Activated CD8-positive, alpha-beta memory T cell treated with anti-CD3 and anti-CD28 coated beads, Interleukin-2, amount 10 ng/mL, durations not matched to agents 7 days and 5 days (primary cell): ENCODE results near the gene CDX1. TPM values are rescaled to one million over a fixed set of nuclear protein-coding genes. Genes with fewer than 3 reads are reported as not detected.

Experiments
- ATAC-seq: fragments of 150-1000 bp; cut with Tn5 transposase; one replicate; pipeline ENCODE4 v1.10.0; 2021; ENCODE audit warnings: moderate library complexity
- CTCF ChIA-PET: fragments of 350-600 bp; sonication (Branson Sonifier 250); formaldehyde crosslinking; loops from one replicate; lab custom pipeline; 2021; ENCODE audit warnings: antibody characterized with exemption; lab: Charles Lee
- DNase-seq: peaks from one replicate; pipeline ENCODE4 v3.0.0-alpha.2; 2020
- H3K27ac Mint-ChIP-seq: one replicate; pipeline ENCODE4 v1.8.0; 2021; ENCODE audit warnings: mild to moderate bottlenecking, mixed read lengths
- H3K27me3 Mint-ChIP-seq: one replicate; pipeline ENCODE4 v1.8.0; 2021; ENCODE audit warnings: mixed read lengths
- H3K36me3 Mint-ChIP-seq: one replicate; pipeline ENCODE4 v1.8.0; 2021; ENCODE audit warnings: mild to moderate bottlenecking, mixed read lengths
- H3K4me1 Mint-ChIP-seq: one replicate; pipeline ENCODE4 v1.8.0; 2021; ENCODE audit warnings: mixed read lengths
- H3K4me3 Mint-ChIP-seq: one replicate; pipeline ENCODE4 v1.8.0; 2021; ENCODE audit warnings: mild to moderate bottlenecking, moderate library complexity, mixed read lengths
- H3K9me3 Mint-ChIP-seq: one replicate; pipeline ENCODE4 v1.8.0; 2022; ENCODE audit warnings: low read depth, mixed read lengths
- total RNA-seq, 2 experiments: library from RNA; stranded (reverse); gene quantifications; one replicate each; pipeline ENCODE4 v1.2.3, GENCODE V29; 2021

CDX1 gene
- total RNA-seq, 2 experiments from 2014 or later = not detected

DNA sequence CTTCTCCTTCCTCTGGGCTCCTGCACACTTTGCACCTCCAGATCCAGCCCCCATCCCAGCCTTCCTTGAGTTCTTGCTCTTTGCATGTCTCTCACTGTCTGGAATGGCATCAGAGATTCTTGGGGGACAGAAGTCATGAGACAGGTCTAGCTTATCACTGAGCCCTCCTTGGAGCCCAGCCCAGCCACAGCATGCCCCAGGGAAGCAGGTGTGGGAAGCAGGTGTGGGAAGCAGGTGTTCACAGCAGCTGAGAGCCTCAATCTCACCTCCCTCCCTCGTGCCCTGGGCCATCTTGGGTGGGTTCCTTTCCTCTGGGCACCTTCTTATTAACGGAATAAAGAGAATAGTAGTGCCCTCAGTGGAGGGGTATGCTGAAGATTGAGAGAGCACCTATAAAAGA is 50.5 kb downstream of the CDX1 start:
- no peaks in the 10 kb centered on the region for H3K36me3 Mint-ChIP-seq
- DNase-seq (no peak), ATAC-seq (no peak)
- no peak overlapping the region for H3K27ac Mint-ChIP-seq
- CTCF ChIA-PET = interaction anchor here (1.5 to 8.1 kb wide), 8 partner anchors 8 to 210 kb away, joined by 3 to 85 read pairs (median 9); no protein-coding TSS in a partner anchor
- H3K4me1 Mint-ChIP-seq = no peaks in the 10 kb centered on the region
- no peaks in the 10 kb centered on the region for H3K9me3 Mint-ChIP-seq
- peaks cover 30% of the 10 kb centered on the region for H3K27me3 Mint-ChIP-seq
- H3K4me3 Mint-ChIP-seq = no peak overlapping the region

- CTCF ChIA-PET = interaction anchor here (0.6 to 8.1 kb wide), 26 partner anchors 9 to 384 kb away, joined by 3 to 85 read pairs (median 4); partner anchors contain the start of gene PDGFRB
- no peaks in the 10 kb centered on the region for H3K9me3 Mint-ChIP-seq
- ATAC-seq (peak; percentile 98), DNase-seq (peak; percentile 90)
- H3K27ac Mint-ChIP-seq = no peak overlapping the region
- H3K36me3 Mint-ChIP-seq = no peaks in the 10 kb centered on the region
- no peak overlapping the region for H3K4me3 Mint-ChIP-seq
- no peaks in the 10 kb centered on the region for H3K4me1 Mint-ChIP-seq
- peaks cover 30% of the 10 kb centered on the region for H3K27me3 Mint-ChIP-seq
Observed at GRCh38 chr5:150217873-150218692, 51.5 kb downstream of the CDX1 start.

DNA sequence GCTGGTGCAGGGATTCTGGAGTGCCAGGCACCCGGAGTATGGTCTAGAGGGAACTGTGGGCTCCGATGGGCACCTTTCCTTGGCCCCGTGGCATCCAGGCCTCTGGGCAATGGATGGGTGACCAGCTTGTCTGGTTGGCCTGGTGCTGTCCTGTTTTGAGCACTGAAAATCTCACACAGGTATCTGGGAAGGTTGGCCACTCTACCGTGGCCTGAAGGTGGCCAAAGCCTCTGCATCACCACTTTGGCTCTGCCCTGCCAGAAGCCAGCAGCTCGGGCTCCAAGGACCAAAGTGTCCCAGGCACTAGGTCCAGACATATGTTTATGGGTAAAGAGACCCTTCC is 52.1 kb downstream of the CDX1 start:
- DNase-seq = no peak
- CTCF ChIA-PET = interaction anchor here (0.6 to 8.1 kb wide), 26 partner anchors 9 to 384 kb away, joined by 3 to 85 read pairs (median 4); partner anchors contain the start of gene PDGFRB
- ATAC-seq = no peak
- Mint-ChIP-seq H3K27ac (no peak overlapping the region), H3K9me3 (no peaks in the 10 kb centered on the region), H3K4me3 (no peak overlapping the region), H3K4me1 (no peaks in the 10 kb centered on the region), H3K36me3 (no peaks in the 10 kb centered on the region), H3K27me3 (peaks cover 30% of the 10 kb centered on the region)

DNA sequence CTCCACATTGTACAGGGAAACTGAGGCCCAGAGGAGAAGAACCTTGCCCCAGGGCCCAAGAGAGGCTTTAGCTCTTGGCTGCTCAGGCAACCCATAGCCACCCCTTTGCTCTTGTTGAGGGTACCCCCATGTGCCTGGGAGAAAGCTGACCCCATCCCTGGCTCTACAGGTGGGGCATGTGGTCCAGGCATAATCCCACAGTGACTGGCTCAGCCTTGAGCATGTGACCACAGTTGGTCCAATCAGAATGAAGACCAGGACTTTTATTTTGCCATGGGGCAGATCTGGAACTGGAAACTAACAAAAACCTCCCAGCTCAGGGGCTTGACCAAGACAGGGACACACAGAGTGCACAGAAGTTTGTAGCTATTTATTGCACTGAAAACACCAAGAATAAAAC is 52.6 kb downstream of the CDX1 start:
- CTCF ChIA-PET = interaction anchor here (0.8 to 8.1 kb wide), 19 partner anchors 10 to 385 kb away, joined by 3 to 85 read pairs (median 6); partner anchors contain the start of gene PDGFRB
- no peaks in the 10 kb centered on the region for H3K4me1 Mint-ChIP-seq
- no peaks in the 10 kb centered on the region for H3K36me3 Mint-ChIP-seq
- H3K27ac Mint-ChIP-seq = no peak overlapping the region
- no peaks in the 10 kb centered on the region for H3K9me3 Mint-ChIP-seq
- peaks cover 30% of the 10 kb centered on the region for H3K27me3 Mint-ChIP-seq
- no peak for ATAC-seq
- H3K4me3 Mint-ChIP-seq = no peak overlapping the region
- DNase-seq = no peak

GRCh38 chr5:150219861-150220260 is 53.3 kb downstream of the CDX1 start:
- Mint-ChIP-seq H3K27me3 (peaks cover 27% of the 10 kb centered on the region), H3K4me3 (no peak overlapping the region), H3K27ac (no peak overlapping the region), H3K4me1 (no peaks in the 10 kb centered on the region), H3K36me3 (no peaks in the 10 kb centered on the region), H3K9me3 (no peaks in the 10 kb centered on the region)
- ATAC-seq (no peak), DNase-seq (no peak)
- CTCF ChIA-PET = interaction anchor here (1.0 to 8.1 kb wide), 8 partner anchors 13 to 132 kb away, joined by 3 to 85 read pairs (median 6); no protein-coding TSS in a partner anchor

- CTCF ChIA-PET = no interaction called here
- ATAC-seq = no peak
- Mint-ChIP-seq H3K27ac (no peak overlapping the region), H3K4me3 (no peak overlapping the region), H3K36me3 (no peaks in the 10 kb centered on the region), H3K4me1 (no peaks in the 10 kb centered on the region), H3K9me3 (no peaks in the 10 kb centered on the region), H3K27me3 (peaks cover 16% of the 10 kb centered on the region)
- DNase-seq = no peak
Observed at GRCh38 chr5:150221471-150221870, 54.9 kb downstream of the CDX1 start.

- Mint-ChIP-seq H3K27me3 (peaks cover 5% of the 10 kb centered on the region), H3K27ac (no peak overlapping the region), H3K4me3 (no peak overlapping the region), H3K36me3 (no peaks in the 10 kb centered on the region), H3K4me1 (no peaks in the 10 kb centered on the region), H3K9me3 (no peaks in the 10 kb centered on the region)
- CTCF ChIA-PET = interaction anchor here (1.0 to 2.3 kb wide), 2 partner anchors 89 to 92 kb away, joined by 3 to 7 read pairs; no protein-coding TSS in a partner anchor
- ATAC-seq (no peak), DNase-seq (no peak)
Observed at GRCh38 chr5:150222906-150223305, 56.3 kb downstream of the CDX1 start.

- H3K9me3 Mint-ChIP-seq = no peaks in the 10 kb centered on the region
- ATAC-seq = no peak
- H3K36me3 Mint-ChIP-seq = no peaks in the 10 kb centered on the region
- peaks cover 5% of the 10 kb centered on the region for H3K27me3 Mint-ChIP-seq
- no peaks in the 10 kb centered on the region for H3K4me1 Mint-ChIP-seq
- DNase-seq = no peak
- H3K4me3 Mint-ChIP-seq = no peak overlapping the region
- H3K27ac Mint-ChIP-seq = no peak overlapping the region
- CTCF ChIA-PET = interaction anchor here (2.3 kb wide), 1 partner anchor 93 kb away, joined by 7 read pairs; no protein-coding TSS in a partner anchor
Observed at GRCh38 chr5:150223474-150223873, 56.9 kb downstream of the CDX1 start.

DNA sequence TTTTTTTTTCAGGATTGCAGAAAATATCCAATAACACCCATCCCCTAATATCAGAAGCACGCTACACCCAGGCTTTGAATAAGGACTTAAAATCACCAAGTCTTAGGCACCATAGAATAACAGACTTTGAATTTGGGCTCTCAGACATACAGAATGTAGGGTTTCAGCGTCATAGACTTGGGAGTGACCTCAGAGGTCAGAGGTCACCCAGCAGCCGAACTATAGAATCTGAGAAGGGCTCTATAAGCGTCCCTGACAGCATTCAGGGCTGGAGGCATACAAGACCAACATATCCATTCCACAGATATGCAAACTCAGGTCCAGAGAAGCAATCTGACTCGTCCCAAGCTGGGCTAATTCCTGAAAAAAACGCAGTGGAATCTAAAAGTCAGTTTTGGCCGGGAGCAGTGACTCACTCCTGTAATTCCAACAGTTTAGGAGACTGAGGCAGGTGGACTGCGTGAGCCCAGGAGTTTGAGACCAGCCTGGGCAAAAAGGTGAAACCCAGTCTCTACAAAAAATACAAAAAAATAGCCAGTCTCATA is 58.0 kb downstream of the CDX1 start:
- Mint-ChIP-seq H3K9me3 (no peaks in the 10 kb centered on the region), H3K27ac (no peak overlapping the region), H3K27me3 (peaks cover 5% of the 10 kb centered on the region), H3K4me1 (no peaks in the 10 kb centered on the region), H3K36me3 (no peaks in the 10 kb centered on the region), H3K4me3 (no peak overlapping the region)
- ATAC-seq (no peak), DNase-seq (no peak)
- CTCF ChIA-PET = interaction anchor here (1.1 to 2.3 kb wide), 2 partner anchors 94 to 606 kb away, joined by 3 to 7 read pairs; no protein-coding TSS in a partner anchor

DNA sequence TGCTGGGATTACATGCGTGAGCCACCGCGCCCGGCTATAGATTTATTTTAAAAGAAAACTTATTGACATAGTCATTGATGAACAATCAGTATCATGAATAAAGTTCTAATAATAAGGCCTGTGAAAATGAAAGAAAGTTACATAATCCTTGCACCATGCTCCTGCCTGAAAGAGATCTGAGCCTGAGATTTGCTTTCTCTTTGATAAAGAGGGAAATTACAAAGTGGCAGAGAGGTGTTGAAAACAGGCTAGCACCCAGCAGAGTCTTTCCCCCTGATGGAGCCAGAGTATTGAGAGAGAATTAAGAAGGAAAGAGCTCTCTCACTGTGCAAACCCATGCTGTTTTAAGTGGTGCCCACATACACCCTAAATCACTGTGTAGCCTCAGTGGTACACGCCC is 60.5 kb downstream of the CDX1 start:
- Mint-ChIP-seq H3K27me3 (no peaks in the 10 kb centered on the region), H3K27ac (no peak overlapping the region), H3K36me3 (no peaks in the 10 kb centered on the region), H3K4me3 (no peak overlapping the region), H3K4me1 (no peaks in the 10 kb centered on the region), H3K9me3 (no peaks in the 10 kb centered on the region)
- no peak for ATAC-seq
- no peak for DNase-seq
- CTCF ChIA-PET = interaction anchor here (0.7 kb wide), 1 partner anchor 9 kb away, joined by 4 read pairs; no protein-coding TSS in a partner anchor

DNA sequence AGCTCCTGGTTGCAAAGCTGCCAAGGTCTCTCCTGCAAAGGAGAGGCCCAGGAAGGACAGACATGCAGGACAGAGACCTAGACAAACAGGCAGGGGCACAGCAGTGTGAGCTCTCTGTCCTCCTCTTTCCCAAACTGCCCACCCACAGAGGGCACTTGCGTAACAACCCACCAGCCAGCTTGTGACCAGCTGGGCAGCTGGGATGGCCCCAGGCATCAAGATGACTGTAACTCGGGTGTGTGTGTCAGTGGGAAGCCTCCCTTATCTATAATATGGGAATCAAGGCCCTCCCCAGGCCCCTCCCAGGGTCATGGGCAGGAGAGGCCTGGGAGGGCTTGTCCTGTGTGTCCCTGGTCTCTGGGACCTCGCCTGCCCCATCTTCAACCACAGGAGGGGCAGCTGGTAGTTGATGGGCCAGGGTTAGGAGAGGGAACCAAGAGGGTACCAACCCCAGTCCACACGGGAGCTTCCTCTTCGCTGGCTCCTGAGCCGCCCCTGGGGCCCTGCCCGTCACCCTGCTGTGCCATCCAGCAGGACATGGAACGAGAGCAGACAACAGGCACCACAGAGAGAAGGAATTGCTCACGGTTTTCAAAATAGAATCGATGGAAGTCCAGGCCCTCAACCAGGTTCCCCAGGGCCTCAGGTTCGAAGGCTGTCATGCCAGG is 61.2 kb downstream of the CDX1 start:
- CTCF ChIA-PET = interaction anchor here (0.7 kb wide), 1 partner anchor 10 kb away, joined by 4 read pairs; no protein-coding TSS in a partner anchor
- H3K9me3 Mint-ChIP-seq = no peaks in the 10 kb centered on the region
- no peaks in the 10 kb centered on the region for H3K27me3 Mint-ChIP-seq
- no peaks in the 10 kb centered on the region for H3K36me3 Mint-ChIP-seq
- DNase-seq (no peak), ATAC-seq (no peak)
- no peaks in the 10 kb centered on the region for H3K4me1 Mint-ChIP-seq
- no peak overlapping the region for H3K4me3 Mint-ChIP-seq
- H3K27ac Mint-ChIP-seq = no peak overlapping the region

DNA sequence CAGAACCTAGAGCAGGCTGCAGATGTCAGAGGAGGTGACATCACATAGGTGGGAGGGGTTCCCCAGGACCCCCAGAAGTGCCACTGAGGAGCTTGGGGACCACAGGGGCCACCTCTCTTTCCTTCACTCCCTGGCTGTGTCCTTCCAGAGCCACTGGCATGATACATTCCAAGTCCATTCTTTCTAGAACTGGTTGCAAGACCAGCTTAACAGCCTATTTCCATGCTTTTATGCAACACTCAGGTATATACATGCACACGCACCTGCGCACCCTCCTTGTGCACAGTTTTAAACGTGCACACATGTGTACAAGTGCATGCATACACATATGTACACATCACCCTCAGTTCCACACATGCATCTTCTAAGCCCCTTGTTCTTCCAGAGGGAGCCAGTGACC is 63.0 kb downstream of the CDX1 start:
- CTCF ChIA-PET = interaction anchor here (1.2 kb wide), 1 partner anchor 24 kb away, joined by 3 read pairs; no protein-coding TSS in a partner anchor

DNA sequence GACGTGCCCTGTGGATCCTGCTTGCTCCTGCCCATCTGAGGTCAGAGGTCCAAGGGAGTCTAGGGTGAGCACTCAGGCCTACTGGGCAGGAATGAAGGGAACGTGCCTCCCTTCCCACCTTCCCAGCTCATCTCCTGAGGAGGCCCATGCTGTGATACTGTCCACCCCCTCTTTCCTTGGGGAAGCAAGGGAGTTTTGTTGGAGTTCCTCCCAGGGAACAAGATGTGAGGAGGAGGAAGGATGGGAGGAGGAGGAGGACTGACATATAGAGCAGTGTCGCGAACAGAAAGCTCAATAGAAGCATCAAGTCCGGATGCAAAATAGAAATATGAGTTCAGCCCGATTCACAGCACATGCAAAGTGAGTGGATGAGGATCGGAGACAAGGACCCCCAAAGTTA is 64.3 kb downstream of the CDX1 start:
- no peak for DNase-seq
- Mint-ChIP-seq H3K27me3 (peaks cover 4% of the 10 kb centered on the region), H3K9me3 (no peaks in the 10 kb centered on the region), H3K36me3 (no peaks in the 10 kb centered on the region), H3K4me1 (no peaks in the 10 kb centered on the region), H3K4me3 (no peak overlapping the region), H3K27ac (no peak overlapping the region)
- CTCF ChIA-PET = interaction anchor here (1.4 kb wide), 1 partner anchor 24 kb away, joined by 3 read pairs; no protein-coding TSS in a partner anchor
- ATAC-seq = no peak

More for the DNA sequence above, 63.0 kb downstream of the CDX1 start:
- DNase-seq (no peak), ATAC-seq (no peak)
- H3K4me3 Mint-ChIP-seq = no peak overlapping the region
- no peaks in the 10 kb centered on the region for H3K4me1 Mint-ChIP-seq
- H3K27ac Mint-ChIP-seq = no peak overlapping the region
- H3K36me3 Mint-ChIP-seq = no peaks in the 10 kb centered on the region
- H3K27me3 Mint-ChIP-seq = no peaks in the 10 kb centered on the region
- H3K9me3 Mint-ChIP-seq = no peaks in the 10 kb centered on the region
